Adipose tissue (tissue), 3 donors: ENCODE results near the gene TOX2. TPM values are rescaled to one million over a fixed set of nuclear protein-coding genes. Genes with fewer than 3 reads are reported as not detected.

Source experiments
- H3K27ac ChIP-seq: one replicate; pipeline ENCODE4 v1.5.1; 2013; ENCODE audit warnings: low read depth, low read length
- WGBS, 3 donors: extraction: QIAGEN DNeasy Blood & Tissue Kit; methylation state at CpG; one replicate each; pipeline ENCODE4 v1.1.7; 2013; 5-methylcytosine and 5-hydroxymethylcytosine counted together
- polyA plus RNA-seq, 3 donors: library from polyadenylated mRNA; stranded (reverse); fragments of 200-250 nt; gene quantifications; one replicate each; pipeline ENCODE4 v1.2.3, GENCODE V29; 2013
- donor health status: healthy with polysubstance abuse.
- donor health status: Bipolar disorder and iron deficiency.
- donor health status: healthy.

Gene TOX2
- 1 to 10 TPM; 1.4 to 9.9 (median 2.3) TPM for polyA plus RNA-seq

GRCh38 chr20:43914311-43915210, at the start of gene TOX2:
Gene TOX2, plus strand, starts transcription at chr20:43914852. Its CDS starts 40 bp downstream, at chr20:43914892.
- no peak within 1 kb of the TSS for H3K27ac ChIP-seq
- WGBS, 3 donors, result 3 to 4% (median 4%) methylated on average over 44 to 105 of the region's 111 CpGs

GRCh38 chr20:43868091-43868490, 46.6 kb upstream of the TOX2 start:
- no peak overlapping the region for H3K27ac ChIP-seq
- WGBS, 3 donors, result 78 to 96% (median 96%) methylated on average over 1 of the region's 1 CpG

GRCh38 chr20:43870484-43870883, 44.2 kb upstream of the TOX2 start:
- H3K27ac ChIP-seq, result no peak overlapping the region

- H3K27ac ChIP-seq, result no peak overlapping the region
- 69 to 86% (median 74%) methylated on average over 1 of the region's 1 CpG for WGBS, 3 donors
Observed at GRCh38 chr20:43878776-43879175, 35.9 kb upstream of the TOX2 start.

GRCh38 chr20:43893930-43894329, 20.7 kb upstream of the TOX2 start:
- WGBS, 3 donors, result 15 to 40% (median 31%) methylated on average over 2 of the region's 2 CpGs
- no peak overlapping the region for H3K27ac ChIP-seq

GRCh38 chr20:43894491-43894890, 20.2 kb upstream of the TOX2 start:
- 22 to 36% (median 35%) methylated on average over 4 of the region's 4 CpGs for WGBS, 3 donors

GRCh38 chr20:43895235-43895634, 19.4 kb upstream of the TOX2 start:
- no peak overlapping the region for H3K27ac ChIP-seq
- WGBS, 3 donors, result 82 to 84% (median 83%) methylated on average over 4 of the region's 4 CpGs

More at GRCh38 chr20:43894491-43894890, 20.2 kb upstream of the TOX2 start:
- H3K27ac ChIP-seq, result no peak overlapping the region

GRCh38 chr20:43899274-43900120, 15.2 kb upstream of the TOX2 start:
- WGBS, 3 donors, result 50 to 51% (median 51%) methylated on average over 9 to 10 of the region's 10 CpGs
- H3K27ac ChIP-seq, result no peak overlapping the region

GRCh38 chr20:43900121-43900466, 14.6 kb upstream of the TOX2 start:
- 21 to 32% (median 27%) methylated on average over 5 of the region's 5 CpGs for WGBS, 3 donors
- H3K27ac ChIP-seq, result no peak overlapping the region

- WGBS, 3 donors, result 16 to 33% (median 27%) methylated on average over 4 of the region's 4 CpGs
- H3K27ac ChIP-seq, result no peak overlapping the region
Observed at GRCh38 chr20:43900496-43900895, 14.2 kb upstream of the TOX2 start.

- H3K27ac ChIP-seq, result no peak overlapping the region
- 81 to 92% (median 91%) methylated on average over 3 of the region's 3 CpGs for WGBS, 3 donors
Observed at GRCh38 chr20:43901296-43901695, 13.4 kb upstream of the TOX2 start.

- H3K27ac ChIP-seq, result no peak overlapping the region
- 24 to 68% (median 64%) methylated on average over 14 of the region's 14 CpGs for WGBS, 3 donors
Observed at GRCh38 chr20:43903953-43904826, 10.5 kb upstream of the TOX2 start.

- WGBS, 3 donors, result 40 to 70% (median 70%) methylated on average over 8 of the region's 8 CpGs
Observed at GRCh38 chr20:43904827-43905177, 9.8 kb upstream of the TOX2 start.

GRCh38 chr20:43906505-43907034, 8.1 kb upstream of the TOX2 start:
- 88 to 96% (median 94%) methylated on average over 2 of the region's 2 CpGs for WGBS, 3 donors
- H3K27ac ChIP-seq, result no peak overlapping the region

More at GRCh38 chr20:43904827-43905177, 9.8 kb upstream of the TOX2 start:
- H3K27ac ChIP-seq, result no peak overlapping the region

GRCh38 chr20:43909211-43909610, 5.4 kb upstream of the TOX2 start:
- H3K27ac ChIP-seq, result no peak overlapping the region
- WGBS, 3 donors, result 69 to 82% (median 80%) methylated on average over 3 of the region's 3 CpGs

GRCh38 chr20:43909720-43910119, 4.9 kb upstream of the TOX2 start:
- 45 to 55% (median 54%) methylated on average over 5 of the region's 5 CpGs for WGBS, 3 donors
- H3K27ac ChIP-seq, result no peak overlapping the region

- 58 to 81% (median 80%) methylated on average over 4 of the region's 4 CpGs for WGBS, 3 donors
- H3K27ac ChIP-seq, result no peak overlapping the region
Observed at GRCh38 chr20:43910564-43910963, 4.1 kb upstream of the TOX2 start.

GRCh38 chr20:43911066-43911465, 3.6 kb upstream of the TOX2 start:
- H3K27ac ChIP-seq, result no peak overlapping the region
- 40 to 60% (median 58%) methylated on average over 2 of the region's 2 CpGs for WGBS, 3 donors
